Middle frontal gyrus (tissue), 1 donor: ENCODE data around the gene RPP21.

ENCODE experiments used
- DNase-seq: peaks from one replicate; pipeline ENCODE4 v3.0.0-alpha.2; 2015; ENCODE audit warnings: low spot score; ENCODE audit errors: extremely low spot score

The RPP21 gene

DNA sequence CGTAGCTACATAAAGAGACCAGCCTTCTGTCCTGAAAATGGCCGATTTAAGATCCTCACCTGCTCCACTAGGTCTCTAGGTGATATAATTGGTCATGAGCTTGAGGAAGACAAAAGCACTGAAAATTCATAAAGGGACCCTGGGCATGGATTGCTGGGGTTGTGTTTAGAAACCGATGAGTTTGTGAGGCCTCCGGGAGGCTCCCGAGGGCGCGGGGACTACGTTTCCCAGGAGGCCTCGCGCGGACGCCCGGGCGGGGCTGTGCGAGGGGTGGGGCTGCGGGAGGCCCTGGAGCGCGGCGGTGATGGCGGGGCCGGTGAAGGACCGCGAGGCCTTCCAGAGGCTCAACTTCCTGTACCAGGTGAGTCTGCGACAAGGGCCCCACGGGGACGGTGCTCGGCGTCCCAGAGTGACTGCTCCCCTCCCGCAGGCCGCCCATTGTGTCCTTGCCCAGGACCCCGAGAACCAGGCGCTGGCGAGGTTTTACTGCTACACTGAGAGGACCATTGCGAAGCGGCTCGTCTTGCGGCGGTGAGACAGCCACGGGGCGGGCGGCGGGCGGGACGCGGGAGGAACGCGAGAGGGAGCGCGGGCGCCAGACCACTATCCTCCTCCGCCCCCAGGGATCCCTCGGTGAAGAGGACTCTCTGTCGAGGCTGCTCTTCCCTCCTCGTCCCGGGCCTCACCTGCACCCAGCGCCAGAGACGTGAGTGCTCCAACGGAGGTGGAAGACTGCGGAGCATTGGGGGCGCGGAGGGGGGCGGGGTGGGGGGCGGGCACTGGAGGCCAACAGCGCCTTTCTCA is at the start of gene RPP21:
Gene RPP21 (plus strand): TSS at position 289 of the 804 bp plus-strand sequence. CDS start 16 bp downstream, at position 305.
- peak; percentile 76 for DNase-seq

DNA sequence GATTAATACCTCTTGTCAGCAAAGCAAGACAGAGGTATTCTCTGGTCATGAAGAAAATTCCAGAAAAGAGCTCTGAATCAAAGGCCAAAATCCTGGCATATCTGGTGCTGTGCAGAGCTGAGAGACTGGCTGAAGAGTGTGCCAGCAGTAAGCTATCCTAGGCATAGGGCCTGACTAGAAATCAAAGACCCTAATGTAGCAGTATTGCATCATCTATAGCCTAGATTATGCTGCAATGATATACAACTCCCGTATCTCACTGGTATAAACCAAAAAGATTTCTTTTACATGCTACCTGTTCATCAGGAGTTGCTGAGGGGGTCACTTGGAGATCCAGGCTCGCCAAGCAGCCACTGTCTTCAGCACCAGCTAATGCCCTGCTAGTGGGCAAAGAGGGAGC is 49.1 kb upstream of the RPP21 start:
- DNase-seq = no peak

DNA sequence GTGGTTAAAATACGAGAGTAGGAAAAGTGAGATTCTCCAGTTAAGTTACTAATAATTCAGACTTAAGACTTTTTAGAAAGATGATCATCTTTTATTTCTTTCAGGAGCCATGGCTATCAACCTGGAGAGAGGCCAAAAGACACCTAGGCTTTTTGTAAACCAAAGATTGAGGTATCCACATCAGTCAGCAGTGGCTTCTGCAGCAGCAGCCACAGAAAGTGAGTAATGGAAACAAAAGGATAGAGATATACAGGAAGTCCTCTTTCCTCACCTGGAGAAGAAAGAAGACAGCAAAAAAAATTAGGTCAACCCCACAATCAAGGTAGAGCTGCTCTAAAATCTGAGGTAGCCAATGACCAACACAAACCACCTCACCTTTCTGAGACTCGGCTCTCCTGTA is 41.0 kb upstream of the RPP21 start:
- no peak for DNase-seq

DNA sequence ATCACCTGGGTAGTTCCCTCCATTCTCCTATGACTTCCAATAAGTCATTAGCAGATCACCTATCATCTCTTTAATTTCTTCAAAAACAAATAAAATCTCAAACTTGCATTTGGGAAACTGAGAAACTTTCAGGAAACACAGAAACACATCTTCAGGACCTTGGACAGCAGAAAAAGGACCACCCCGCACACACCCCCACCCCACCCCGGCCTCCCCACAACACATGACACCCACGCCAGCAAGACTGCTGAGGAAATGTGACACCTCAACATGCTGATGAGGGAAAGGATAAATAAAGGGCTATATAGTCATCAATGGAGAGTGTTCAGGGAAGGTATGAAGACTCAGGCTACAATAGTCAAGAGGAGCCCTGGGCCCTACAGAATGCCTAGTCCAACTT is 33.9 kb upstream of the RPP21 start:
- DNase-seq = no peak

DNA sequence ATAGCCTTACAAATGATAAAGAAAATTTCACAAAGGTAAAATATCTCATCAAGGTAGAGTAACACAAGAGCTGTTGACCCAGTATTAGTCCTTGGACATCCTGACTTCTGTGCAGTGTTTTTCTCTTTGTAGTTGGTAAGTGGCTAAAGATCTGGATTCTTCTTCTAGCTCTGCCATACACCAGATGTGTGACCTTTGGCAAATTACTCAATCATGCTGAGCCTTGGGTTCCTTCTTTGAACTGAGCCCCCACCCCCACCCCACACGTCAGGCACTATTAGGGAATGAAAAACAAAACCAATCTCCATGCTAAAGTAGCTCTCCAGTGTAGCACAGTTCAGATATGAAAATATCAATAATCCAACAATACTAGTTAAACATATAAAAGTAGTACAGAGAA is 33.3 kb upstream of the RPP21 start:
- no peak for DNase-seq

DNA sequence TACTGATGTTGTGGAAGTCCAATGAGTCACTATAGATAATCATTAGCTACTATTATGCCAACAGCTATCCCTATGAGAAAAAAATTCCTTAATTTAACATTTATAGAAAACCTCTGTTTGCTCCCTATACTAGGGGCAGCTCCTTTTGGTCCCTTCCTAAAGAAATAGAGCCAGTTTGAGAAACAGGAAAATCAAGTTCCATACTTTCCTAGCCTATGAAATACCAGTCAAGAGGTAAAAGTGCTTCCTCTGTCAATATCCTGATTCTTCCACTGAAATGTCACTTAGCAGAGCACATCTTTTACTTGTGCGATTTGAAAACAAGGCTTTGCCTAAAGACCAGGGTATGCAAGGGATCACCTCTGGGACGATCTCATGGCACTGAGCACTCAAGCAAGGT is 32.7 kb upstream of the RPP21 start:
- DNase-seq = no peak

DNA sequence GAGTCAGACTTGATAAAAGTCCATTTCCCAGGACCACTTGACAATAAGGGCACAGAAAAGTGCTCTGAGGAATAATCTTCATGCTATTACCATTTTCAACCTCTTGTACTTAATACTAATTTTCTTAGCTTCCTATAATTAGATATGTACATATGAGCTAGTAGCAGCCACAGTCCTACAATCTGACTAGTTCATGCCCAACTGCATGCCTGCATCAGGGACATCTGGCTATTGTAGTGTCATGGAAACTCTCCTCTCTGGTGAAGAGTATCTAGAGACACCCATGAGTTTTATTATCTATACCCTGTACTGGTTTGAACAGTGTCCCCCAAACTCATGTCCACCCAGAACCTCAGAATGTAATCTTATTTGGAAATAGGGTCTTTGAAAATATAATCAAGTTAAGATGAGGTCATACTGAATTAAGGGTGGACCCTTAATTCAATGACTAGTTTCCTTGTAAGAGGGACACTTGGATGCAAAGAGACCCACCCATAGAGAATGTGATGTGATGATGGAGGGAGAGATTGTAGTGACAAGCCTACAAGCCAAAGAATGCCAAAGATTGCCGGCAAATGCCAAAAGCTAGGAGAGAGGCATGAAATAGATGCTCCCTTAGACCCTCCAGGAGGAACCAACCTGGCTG is 32.2 kb upstream of the RPP21 start:
- no peak for DNase-seq

DNA sequence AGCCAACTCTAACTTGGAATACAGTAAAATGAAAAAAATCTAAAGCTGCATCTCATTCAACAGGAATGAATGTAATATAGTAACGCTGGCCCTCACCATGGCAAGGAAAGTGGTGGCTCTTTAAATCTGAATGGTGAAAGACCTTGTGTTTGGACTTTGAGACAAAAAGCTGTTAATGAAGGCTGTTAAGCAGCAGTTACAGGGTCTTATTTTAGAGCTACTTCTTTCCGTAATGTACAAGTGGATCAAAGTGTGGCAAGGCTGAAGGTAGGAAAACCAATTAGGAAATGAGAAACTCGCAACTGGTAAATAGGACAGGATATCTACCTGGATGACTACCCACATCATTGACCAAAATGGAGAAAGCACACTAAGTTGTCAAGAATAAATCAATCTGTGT is 29.8 kb upstream of the RPP21 start:
- DNase-seq = no peak

DNA sequence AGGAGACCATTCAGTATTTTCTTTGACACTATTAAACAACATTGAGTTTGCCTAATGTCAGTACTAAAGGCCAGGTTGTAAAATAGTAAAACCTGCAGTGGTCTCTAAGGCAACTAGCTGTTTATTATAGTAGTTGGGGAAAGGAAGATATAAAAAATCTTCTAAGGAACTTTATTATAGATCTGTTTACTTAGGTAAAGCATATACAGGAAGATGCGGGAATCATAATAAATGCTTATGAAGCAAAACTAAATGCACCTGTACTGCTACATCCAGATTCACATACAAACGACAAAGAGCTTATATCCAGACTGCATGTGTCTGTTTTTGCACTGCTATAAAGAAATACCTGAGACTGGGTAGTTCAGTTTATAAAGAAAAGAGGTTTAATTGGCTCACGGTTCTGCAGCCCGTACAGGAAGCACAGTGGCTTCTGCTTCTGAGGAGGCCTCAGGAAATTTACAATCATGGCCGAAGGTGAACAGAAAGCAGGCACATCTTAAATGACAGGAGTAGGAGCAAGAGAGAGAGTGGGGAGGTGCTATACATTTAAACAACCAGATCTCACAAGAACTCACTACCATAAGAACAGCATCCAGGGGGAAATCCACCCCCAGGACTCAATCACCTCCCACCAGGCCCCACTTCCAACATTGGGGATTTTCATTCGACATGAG is 26.9 kb upstream of the RPP21 start:
- no peak for DNase-seq

DNA sequence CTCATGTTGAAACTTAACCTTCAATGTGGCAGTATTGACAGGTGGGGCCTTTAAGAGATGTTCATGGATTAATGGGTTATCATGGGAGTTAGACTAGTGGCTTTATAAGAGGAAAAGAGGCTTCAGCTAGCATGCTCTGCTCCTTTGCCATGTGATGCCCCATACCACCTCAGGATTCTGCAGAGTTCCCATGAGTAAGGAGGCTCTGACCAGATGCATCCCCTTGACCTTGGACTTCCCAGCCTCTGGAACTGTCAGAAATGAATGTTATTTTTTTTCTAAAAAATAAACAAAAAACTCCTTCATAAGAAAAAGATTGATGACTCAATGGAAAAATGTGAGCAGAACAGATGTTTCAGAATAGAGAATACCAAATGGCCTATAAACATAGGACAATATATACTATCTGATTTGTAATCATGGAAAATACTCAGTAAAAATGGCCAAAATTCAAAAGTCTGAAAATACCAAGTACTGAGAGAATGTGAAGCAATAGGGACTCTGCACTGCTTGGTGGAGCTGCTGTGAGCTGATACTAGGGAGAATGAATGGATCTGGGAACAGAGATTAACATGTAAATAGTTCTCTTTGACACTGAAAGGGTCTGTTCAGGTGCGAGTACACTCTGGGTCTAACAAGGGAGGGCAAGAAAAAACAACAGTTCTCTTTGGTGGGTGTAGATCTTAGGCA is 25.7 kb upstream of the RPP21 start:
- no peak for DNase-seq

DNA sequence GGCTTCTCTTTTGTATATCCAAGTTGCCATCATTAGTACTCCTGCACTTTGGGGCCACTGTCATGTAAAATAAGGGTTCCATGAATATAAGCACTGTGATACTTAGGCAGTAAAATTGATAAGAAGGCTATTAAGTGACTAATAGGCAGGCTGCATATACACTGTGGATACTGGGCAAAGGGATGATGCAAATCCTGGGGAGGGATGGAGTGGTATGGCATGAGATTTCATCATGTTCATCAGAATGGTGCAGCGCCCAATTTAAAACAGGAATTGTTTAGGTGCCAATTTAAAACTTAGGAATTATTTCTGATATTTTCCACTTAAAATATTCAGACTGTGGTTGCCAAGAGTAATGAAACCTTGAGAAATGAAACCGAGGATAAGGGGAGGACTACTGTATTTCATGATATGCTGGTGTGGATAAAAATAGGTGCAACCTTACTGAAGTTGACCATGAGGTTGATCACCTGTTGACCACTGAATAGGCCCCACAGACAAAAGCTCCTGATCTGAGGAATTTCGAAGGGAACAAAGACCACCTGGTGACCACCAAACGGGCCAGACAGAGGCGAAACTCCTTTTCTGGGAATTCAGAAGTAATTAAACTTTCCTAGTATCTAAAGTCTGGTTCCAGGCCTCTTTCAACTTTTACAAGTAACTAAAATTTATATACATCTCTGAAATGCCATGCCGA is 23.1 kb upstream of the RPP21 start:
- DNase-seq = no peak

DNA sequence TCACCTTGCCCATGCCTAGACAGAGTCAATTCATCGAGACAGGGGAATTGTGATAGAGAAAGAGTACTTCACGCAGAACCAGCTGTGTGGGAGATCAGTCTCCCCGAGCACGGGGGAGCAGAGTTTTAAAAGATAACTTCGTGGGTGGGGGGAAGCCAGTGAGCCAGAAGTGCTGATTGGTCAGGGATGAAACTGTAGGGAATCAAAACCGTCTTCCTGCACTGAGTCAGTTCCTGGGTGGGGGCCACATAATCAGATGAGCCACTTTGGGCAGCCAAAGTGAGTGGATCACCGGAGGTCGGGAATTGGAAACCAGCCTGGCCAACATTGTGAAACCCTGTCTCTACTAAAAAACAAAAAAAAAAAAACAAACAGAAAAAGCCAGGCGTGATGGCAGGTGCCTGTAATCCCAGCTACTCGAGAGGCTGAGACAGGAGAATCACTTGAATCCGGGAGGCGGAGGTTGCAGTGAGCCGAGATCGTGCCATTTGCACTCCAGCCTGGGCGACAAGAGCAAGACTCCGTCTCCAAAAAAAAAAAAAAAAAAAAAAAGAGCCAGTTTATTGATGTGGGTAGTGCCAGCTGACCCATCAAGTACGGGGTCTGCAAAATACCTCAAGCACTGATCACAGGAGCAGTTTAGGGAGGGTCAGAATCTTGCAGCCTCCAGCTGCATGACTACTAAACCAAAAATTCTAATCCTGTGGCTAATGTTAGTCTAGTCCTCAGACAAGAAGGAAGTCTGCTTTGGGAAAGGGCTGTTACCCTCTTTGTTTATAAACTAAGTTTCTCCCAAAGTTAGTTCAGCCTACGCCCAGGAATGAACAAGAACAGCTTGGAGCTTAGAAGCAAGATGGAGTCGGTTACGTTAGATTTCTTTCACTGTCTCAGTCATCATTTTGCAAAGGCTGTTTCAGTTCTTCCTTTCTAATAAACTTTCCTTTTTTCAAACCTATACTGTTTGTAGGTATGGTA is 22.1 kb upstream of the RPP21 start:
- DNase-seq = no peak

DNA sequence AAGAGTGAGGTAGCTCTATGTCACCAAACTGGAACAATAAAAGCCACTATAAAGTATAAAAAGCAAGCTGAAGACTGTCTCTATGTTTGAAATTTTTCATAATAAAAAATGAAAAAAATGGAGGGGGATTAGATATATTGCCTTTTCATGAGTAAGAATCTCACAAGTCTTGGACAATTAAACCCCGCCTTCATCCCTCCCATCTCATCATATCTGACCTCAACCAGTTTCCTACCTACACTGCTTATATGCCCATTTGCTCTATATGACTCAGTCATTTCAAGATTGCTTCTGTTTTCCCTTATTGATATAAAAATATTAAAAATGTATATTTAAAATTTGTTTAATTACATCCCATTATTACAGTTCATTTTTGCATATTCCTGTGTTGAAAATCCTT is 21.1 kb upstream of the RPP21 start:
- DNase-seq = no peak

DNA sequence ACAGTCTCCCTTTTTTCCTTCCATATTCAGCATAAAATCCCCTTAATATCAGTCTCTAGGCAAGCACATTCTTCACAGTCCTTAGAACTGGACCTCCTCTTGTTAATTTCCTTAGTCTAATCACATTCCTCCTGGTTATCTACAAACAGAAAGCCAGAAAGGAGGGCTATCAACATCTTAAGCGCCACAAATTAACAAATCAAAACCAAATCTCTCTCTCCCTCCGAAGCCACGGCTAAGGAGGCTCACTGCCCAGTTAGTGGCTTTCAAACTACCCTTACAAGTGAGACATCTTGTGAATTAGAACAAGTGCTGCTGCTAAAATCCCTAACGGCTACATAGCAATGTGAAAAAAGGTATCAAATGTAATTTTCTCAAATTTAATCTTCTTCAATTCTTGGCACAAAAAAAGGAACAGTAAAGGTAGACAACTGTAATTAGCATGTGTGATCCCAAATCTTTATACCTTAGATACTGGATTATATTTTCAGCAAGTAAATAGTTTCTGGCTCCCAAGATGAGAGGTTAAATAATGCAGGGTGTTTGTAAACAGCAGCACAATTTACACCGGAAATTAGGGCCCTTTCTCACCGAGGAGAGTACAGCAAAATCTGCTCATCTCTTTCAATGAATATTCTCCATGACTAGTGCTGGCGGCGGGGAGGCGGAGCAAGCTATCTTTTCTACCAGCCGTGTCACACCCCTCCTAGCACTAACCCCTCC is 19.6 kb upstream of the RPP21 start:
- DNase-seq = no peak

DNA sequence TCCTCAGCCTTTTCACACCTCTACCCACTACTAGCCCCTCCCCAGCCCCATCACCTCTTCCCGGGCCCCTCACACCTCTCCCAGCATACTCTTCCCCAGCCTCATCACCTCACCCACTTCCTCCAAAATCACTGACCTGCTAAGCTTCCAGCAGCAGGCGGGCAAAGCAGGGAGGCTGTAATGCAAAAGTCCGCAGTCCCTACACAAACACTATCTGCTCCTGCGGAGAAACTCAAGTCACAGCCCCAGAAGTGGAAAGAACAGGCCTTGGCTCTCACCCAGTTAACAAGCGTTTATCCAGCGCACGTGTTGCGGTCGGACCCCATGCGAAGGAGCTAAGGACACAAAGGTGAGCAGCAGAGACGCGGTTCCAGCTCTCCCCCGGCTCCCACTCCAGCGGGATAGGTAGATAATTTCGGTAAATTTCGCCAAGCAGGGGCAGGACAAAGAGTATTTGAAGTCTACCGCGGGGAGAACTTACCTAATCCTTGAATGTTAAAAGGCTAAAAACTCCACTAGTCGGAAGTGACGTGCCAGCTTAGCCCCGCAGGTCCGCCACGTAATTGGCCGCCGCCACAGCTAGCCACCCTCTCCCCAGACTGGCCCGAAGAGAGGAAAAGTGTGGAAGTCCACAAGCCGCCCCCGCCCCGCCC is 19.0 kb upstream of the RPP21 start:
- peak; percentile 65 for DNase-seq

DNA sequence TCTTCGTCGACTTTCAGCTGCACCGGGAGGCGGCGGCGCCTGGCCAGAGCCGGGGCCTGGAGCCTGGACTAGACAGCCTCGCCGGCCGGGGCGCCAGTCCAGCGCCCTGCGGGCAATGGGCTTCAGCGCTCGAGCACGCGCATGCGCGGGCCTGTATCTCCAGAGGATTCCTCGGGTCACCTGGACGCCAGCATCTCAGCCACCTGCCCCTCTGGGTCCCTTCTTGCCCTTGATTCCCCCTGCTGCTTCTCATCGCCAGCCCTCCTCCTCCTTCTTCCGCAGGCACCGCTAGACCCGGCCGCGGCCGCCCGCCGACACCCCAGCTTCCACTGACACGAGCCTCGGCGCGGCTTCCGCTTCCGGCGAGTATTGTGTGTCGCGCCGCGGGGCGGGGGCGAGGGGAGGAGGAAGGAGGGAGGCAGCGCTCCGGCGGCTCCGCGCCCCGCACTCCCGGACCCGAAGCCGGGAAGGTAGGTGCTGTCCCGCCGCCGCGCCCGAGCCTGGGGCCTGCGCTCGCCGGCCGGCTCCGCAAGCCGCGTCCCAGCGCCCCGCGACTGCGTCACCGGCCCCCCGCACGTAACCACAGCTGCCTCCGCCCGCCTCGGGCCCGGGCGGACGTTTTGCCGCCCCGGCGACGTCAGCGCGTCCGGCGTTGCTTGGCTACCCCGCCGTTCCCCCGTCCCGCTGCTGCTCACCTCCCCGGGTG is 18.3 kb upstream of the RPP21 start, which contains the start of gene TRIM39:
Gene TRIM39 (plus strand): TSS at position 402 of the 706 bp plus-strand sequence. CDS start 2,391 bp downstream, outside the sequence.
- peak; percentile 71 for DNase-seq

DNA sequence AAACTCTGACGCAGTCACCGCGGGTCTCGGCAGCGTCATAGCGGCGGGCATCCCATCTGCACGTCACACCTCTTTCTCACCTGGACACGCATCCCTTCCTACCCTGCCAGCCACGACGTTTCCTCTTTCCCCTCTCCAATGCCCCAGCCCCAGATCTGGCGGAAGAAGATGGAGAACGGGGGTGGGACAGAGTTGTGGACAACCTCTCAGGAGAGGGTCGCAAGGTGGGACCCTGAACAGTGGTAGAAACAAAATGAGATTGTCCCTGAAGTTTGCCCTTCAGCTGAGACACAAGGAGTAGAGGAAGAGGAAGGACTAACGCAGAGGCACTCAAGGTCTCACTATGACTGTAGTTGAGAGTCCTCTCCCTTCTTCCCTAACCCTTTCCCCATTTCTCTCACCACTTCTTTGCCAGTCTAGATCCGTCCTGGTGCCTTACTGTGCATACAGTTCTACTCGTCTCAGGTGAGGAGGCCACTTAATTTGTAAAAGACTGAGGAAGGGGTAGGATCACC is 17.7 kb upstream of the RPP21 start:
- no peak for DNase-seq

DNA sequence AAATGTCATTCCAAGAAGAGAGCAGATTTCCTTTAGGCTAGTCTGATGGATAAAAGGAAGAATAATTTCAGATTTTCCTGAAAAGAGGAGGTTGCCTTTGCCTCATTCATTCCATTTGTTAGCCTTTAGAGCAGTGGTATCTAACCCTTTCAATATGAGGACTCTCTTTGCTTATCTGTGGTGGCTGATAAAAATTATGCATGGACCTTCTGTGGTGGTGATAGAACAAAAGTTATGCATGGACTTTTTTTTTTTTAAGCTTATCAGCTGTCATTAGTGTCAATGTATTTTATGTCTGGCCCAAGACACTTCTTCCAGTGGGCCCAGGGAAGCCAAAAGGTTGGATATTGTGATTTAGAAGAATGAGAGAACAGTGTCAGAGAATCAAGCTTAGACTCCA is 16.6 kb upstream of the RPP21 start:
- DNase-seq = no peak
